GM23248 (cell line): ENCODE measurements around the gene PHYKPL. TPM values are rescaled to one million over a fixed set of nuclear protein-coding genes. Genes with fewer than 3 reads are reported as not detected.

Source experiments
- DNase-seq: peaks from one replicate; pipeline ENCODE4 v3.0.0-alpha.2; 2015
- H2AFZ ChIP-seq: fragments of 200-600 bp; sonication (generic); 2 replicates; pipeline ENCODE4 v1.6.1; 2016; ENCODE audit warnings: antibody characterized with exemption
- H3F3A ChIP-seq: fragments of 200-600 bp; sonication (generic); 2 replicates; pipeline ENCODE4 v1.6.1; 2016; ENCODE audit warnings: mild to moderate bottlenecking, antibody characterized with exemption, mixed run types; ENCODE audit not compliant: insufficient read depth
- H3K27ac ChIP-seq: fragments of 200-600 bp; sonication (generic); 2 replicates; pipeline ENCODE4 v1.5.1; 2016; ENCODE audit warnings: mild to moderate bottlenecking
- H3K27me3 ChIP-seq: fragments of 200-600 bp; sonication (generic); replicated peaks from 2 replicates; pipeline ENCODE4 v1.6.1; 2016; ENCODE audit warnings: mild to moderate bottlenecking; ENCODE audit not compliant: insufficient read depth
- H3K36me3 ChIP-seq: fragments of 200-600 bp; sonication (generic); 2 replicates; pipeline ENCODE4 v1.6.1; 2016; ENCODE audit warnings: low read depth, mild to moderate bottlenecking
- H3K4me1 ChIP-seq: fragments of 200-600 bp; sonication (generic); 2 replicates; pipeline ENCODE4 v1.6.1; 2016; ENCODE audit warnings: mild to moderate bottlenecking; ENCODE audit not compliant: insufficient read depth
- H3K4me2 ChIP-seq: fragments of 200-600 bp; sonication (generic); one replicate; pipeline ENCODE4 v1.6.1; 2016; ENCODE audit warnings: mild to moderate bottlenecking; ENCODE audit not compliant: unreplicated experiment
- H3K4me3 ChIP-seq: fragments of 200-600 bp; sonication (generic); 2 replicates; pipeline ENCODE4 v1.5.1; 2016; ENCODE audit warnings: mild to moderate bottlenecking
- H3K79me2 ChIP-seq: fragments of 200-600 bp; sonication (generic); 2 replicates; pipeline ENCODE4 v1.6.1; 2016; ENCODE audit warnings: mild to moderate bottlenecking; ENCODE audit not compliant: insufficient read depth
- H3K9ac ChIP-seq: fragments of 200-600 bp; sonication (generic); 2 replicates; pipeline ENCODE4 v1.6.1; 2016; ENCODE audit warnings: mild to moderate bottlenecking
- H3K9me2 ChIP-seq: fragments of 200-600 bp; sonication (generic); 2 replicates; pipeline ENCODE4 v1.6.1; 2016; ENCODE audit warnings: mixed run types, mild to moderate bottlenecking, moderate library complexity; ENCODE audit not compliant: insufficient read depth
- H3K9me3 ChIP-seq: fragments of 200-600 bp; sonication (generic); one replicate; pipeline ENCODE4 v1.6.1; 2017; ENCODE audit warnings: low read depth
- H4K20me1 ChIP-seq: fragments of 200-600 bp; sonication (generic); 2 replicates; pipeline ENCODE4 v1.6.0; 2016; ENCODE audit not compliant: insufficient read depth
- EZH2 ChIP-seq: fragments of 200-600 bp; sonication (generic); IDR thresholded peaks from 2 replicates; pipeline ENCODE4 v1.6.1; 2018; ENCODE audit warnings: antibody characterized with exemption, mild to moderate bottlenecking; ENCODE audit not compliant: insufficient read depth, poor library complexity, severe bottlenecking
- EZH2phosphoT487 ChIP-seq: fragments of 200-600 bp; sonication (generic); IDR thresholded peaks from 2 replicates; pipeline ENCODE4 v1.6.1; 2018; ENCODE audit warnings: antibody characterized with exemption, moderate library complexity, mild to moderate bottlenecking, low read depth; ENCODE audit not compliant: insufficient read depth
- WGBS, 2 experiments: methylation state at CpG; one replicate each; pipeline ENCODE4 v1.1.6; 2015 to 2017; ENCODE audit warnings: low lambda C conversion rate in 2 of 2, low coverage in 1 of 2; ENCODE audit errors: missing lambda C conversion rate in 2 of 2; 5-methylcytosine and 5-hydroxymethylcytosine counted together
- in situ Hi-C: fragments of 300-500 bp; cut with MboI; formaldehyde crosslinking; loops from 2 replicates; pipeline ENCODE4 v1.15.0; 2020
- polyA plus RNA-seq: library from polyadenylated mRNA; unstranded; fragments of >200 nt; fragmentation: Nextera tagmentation; extraction: Ambion mirVana; gene quantifications from 2 replicates; pipeline ENCODE4 v1.2.1, GENCODE V29; 2016
- total RNA-seq: library from RNA; depleted of rRNA; stranded (reverse); fragments of >200 nt; shearing (Covaris generic); gene quantifications from 2 replicates; pipeline ENCODE4 v1.2.3, GENCODE V29; 2014

The PHYKPL gene
- total and polyA plus RNA-seq, 2 experiments from 2014 or later, result 22.9 to 28.9 TPM

- Histone ChIP-seq H3K79me2 (peaks cover 39% of the 10 kb centered on the region), H3K4me1 (peaks cover 7% of the 10 kb centered on the region), H3K36me3 (peaks cover 19% of the 10 kb centered on the region; the same call in 1 of the 2 replicates), H2AFZ (no peak overlapping the region), H3K9ac (no peak overlapping the region), H3K4me3 (no peak overlapping the region), H3K27me3 (no peaks in the 10 kb centered on the region), H3K4me2 (no peak overlapping the region), H3K9me2 (no peaks in the 10 kb centered on the region), H3F3A (peaks cover 10% of the 10 kb centered on the region; the same call in 1 of the 2 replicates), H4K20me1 (no peaks in the 10 kb centered on the region), H3K27ac (no peak overlapping the region), H3K9me3 (no peaks in the 10 kb centered on the region)
- 80 to 89% methylated on average over 11 of the region's 11 CpGs for WGBS, 2 experiments
- in situ Hi-C loops, result no loop called here
- no peak for DNase-seq
- TF ChIP-seq EZH2 (no peak), EZH2phosphoT487 (no peak)
Measured at GRCh38 chr5:178228609-178229008, 4.0 kb downstream of the PHYKPL start.

- Histone ChIP-seq H3K36me3 (peaks cover 19% of the 10 kb centered on the region; the same call in 1 of the 2 replicates), H3K27me3 (no peaks in the 10 kb centered on the region), H3K9ac (no peak overlapping the region), H3K9me3 (no peaks in the 10 kb centered on the region), H4K20me1 (no peaks in the 10 kb centered on the region), H3K4me1 (peaks cover 7% of the 10 kb centered on the region), H3K4me3 (no peak overlapping the region), H2AFZ (no peak overlapping the region), H3K4me2 (no peak overlapping the region), H3K27ac (no peak overlapping the region), H3F3A (peaks cover 3% of the 10 kb centered on the region; the same call in 1 of the 2 replicates), H3K79me2 (peaks cover 39% of the 10 kb centered on the region), H3K9me2 (no peaks in the 10 kb centered on the region)
- DNase-seq, result no peak
- WGBS, 2 experiments, result 48 to 51% methylated on average over 3 of the region's 3 CpGs
- in situ Hi-C loops, result no loop called here
- no peak for TF ChIP-seq EZH2phosphoT487
- TF ChIP-seq EZH2, result no peak
Measured at GRCh38 chr5:178227929-178228328, 4.7 kb downstream of the PHYKPL start.

- Histone ChIP-seq H3K4me1 (peaks cover 7% of the 10 kb centered on the region), H3K4me3 (no peak overlapping the region), H3F3A (no peaks in the 10 kb centered on the region), H2AFZ (no peak overlapping the region), H3K27ac (no peak overlapping the region), H3K9me3 (no peaks in the 10 kb centered on the region), H3K9me2 (no peaks in the 10 kb centered on the region), H3K27me3 (no peaks in the 10 kb centered on the region), H3K79me2 (peaks cover 39% of the 10 kb centered on the region), H3K4me2 (no peak overlapping the region), H4K20me1 (no peaks in the 10 kb centered on the region), H3K9ac (no peak overlapping the region), H3K36me3 (peaks cover 19% of the 10 kb centered on the region; the same call in 1 of the 2 replicates)
- WGBS, 2 experiments, result 87 to 96% methylated on average over 4 of the region's 4 CpGs
- peak; percentile 51 for DNase-seq
- in situ Hi-C loops, result no loop called here
- TF ChIP-seq EZH2phosphoT487 (no peak), EZH2 (no peak)
Measured at GRCh38 chr5:178227138-178227659, 5.4 kb downstream of the PHYKPL start.

GRCh38 chr5:178225174-178225573, 7.4 kb downstream of the PHYKPL start:
- H3K27me3 ChIP-seq, result no peaks in the 10 kb centered on the region
- H3K4me1 ChIP-seq, result no peaks in the 10 kb centered on the region
- no peaks in the 10 kb centered on the region for H3K9me3 ChIP-seq
- WGBS, 2 experiments, result 85 to 88% methylated on average over 6 of the region's 6 CpGs
- TF ChIP-seq EZH2 (no peak), EZH2phosphoT487 (no peak)
- peaks cover 19% of the 10 kb centered on the region; the same call in 1 of the 2 replicates for H3K36me3 ChIP-seq
- H3K4me2 ChIP-seq, result no peak overlapping the region
- no peak overlapping the region for H3K9ac ChIP-seq
- H3K27ac ChIP-seq, result no peak overlapping the region
- H2AFZ ChIP-seq, result no peak overlapping the region
- H3K4me3 ChIP-seq, result no peak overlapping the region
- no peaks in the 10 kb centered on the region for H4K20me1 ChIP-seq
- in situ Hi-C loops, result no loop called here
- H3K79me2 ChIP-seq, result peaks cover 20% of the 10 kb centered on the region
- DNase-seq, result no peak
- H3F3A ChIP-seq, result peaks cover 12% of the 10 kb centered on the region
- H3K9me2 ChIP-seq, result no peaks in the 10 kb centered on the region

GRCh38 chr5:178224403-178224802, 8.2 kb downstream of the PHYKPL start:
- H4K20me1 ChIP-seq, result no peaks in the 10 kb centered on the region
- no peak for TF ChIP-seq EZH2
- TF ChIP-seq EZH2phosphoT487, result no peak
- H3K27ac ChIP-seq, result no peak overlapping the region
- peaks cover 12% of the 10 kb centered on the region for H3F3A ChIP-seq
- no peak overlapping the region for H3K4me2 ChIP-seq
- peaks cover 13% of the 10 kb centered on the region for H3K79me2 ChIP-seq
- no peak overlapping the region for H3K4me3 ChIP-seq
- peaks cover 12% of the 10 kb centered on the region; the same call in 1 of the 2 replicates for H3K36me3 ChIP-seq
- no peak overlapping the region for H3K9ac ChIP-seq
- no peak for DNase-seq
- in situ Hi-C loops, result no loop called here
- H2AFZ ChIP-seq, result no peak overlapping the region
- no peaks in the 10 kb centered on the region for H3K4me1 ChIP-seq
- 83 to 84% methylated on average over 17 of the region's 17 CpGs for WGBS, 2 experiments
- no peaks in the 10 kb centered on the region for H3K9me3 ChIP-seq
- no peaks in the 10 kb centered on the region for H3K27me3 ChIP-seq
- H3K9me2 ChIP-seq, result no peaks in the 10 kb centered on the region
